T-cell (primary cell): Measurements from ENCODE around the gene SLITRK4. TPM values are rescaled to one million over a fixed set of nuclear protein-coding genes. Genes with fewer than 3 reads are reported as not detected.

Source experiments
- ATAC-seq, 4 experiments: fragments of 200-7000 bp in 3 of 4; fragments of 150-1000 bp in 1 of 4; cut with Tn5 transposase; replicated peaks in 1 of 4; 1 replicate in 3 of 4; 2 replicates in 1 of 4; pipeline ENCODE4 v1.10.0; 2021; ENCODE audit warnings: moderate library complexity in 3 of 4, mild to moderate bottlenecking in 2 of 4, moderate number of reproducible peaks in 1 of 4
- CTCF ChIA-PET, 2 donors: fragments of 300-600 bp; sonication (Branson Sonifier 250); formaldehyde crosslinking; loops; one replicate each; lab custom pipeline; 2022; ENCODE audit warnings: antibody characterized with exemption in 2 of 2; lab: Charles Lee
- POLR2A ChIA-PET, 2 donors: fragments of 300-600 bp; sonication (Branson Sonifier 250); formaldehyde crosslinking; loops; one replicate each; lab custom pipeline; 2022; ENCODE audit warnings: antibody characterized with exemption in 2 of 2; lab: Charles Lee
- DNase-seq, 35 experiments: peaks; one replicate each; pipeline versions ENCODE4 v3.0.0 to v3.0.0-alpha.2; 2013 to 2023
- H3K27ac ChIP-seq: one replicate; pipeline ENCODE4 v1.5.1; 2013; ENCODE audit warnings: low read length
- H3K27me3 ChIP-seq, 2 experiments: replicated peaks in 1 of 2; 1 replicate in 1 of 2; 2 replicates in 1 of 2; pipeline versions ENCODE4 v1.6.1 to v1.7.0; 2013; ENCODE audit warnings: low read length in 1 of 2, mixed read lengths in 1 of 2; ENCODE audit not compliant: control insufficient read depth in 2 of 2, insufficient read depth in 2 of 2; ENCODE audit errors: extremely low read depth in 1 of 2
- H3K36me3 ChIP-seq, 2 donors: 1 replicate in 1 of 2; 2 replicates in 1 of 2; pipeline versions ENCODE4 v1.6.1 to v1.7.0; 2013; ENCODE audit warnings: low read length in 1 of 2; ENCODE audit not compliant: control insufficient read depth in 2 of 2, insufficient read depth in 1 of 2; ENCODE audit errors: extremely low read depth in 1 of 2
- H3K4me1 ChIP-seq, 2 experiments: 1 replicate in 1 of 2; 2 replicates in 1 of 2; pipeline versions ENCODE4 v1.6.1 to v1.7.0; 2013; ENCODE audit warnings: low read length in 2 of 2, mixed read lengths in 1 of 2; ENCODE audit not compliant: insufficient read depth in 2 of 2, control insufficient read depth in 1 of 2; ENCODE audit errors: extremely low read depth in 1 of 2
- H3K4me3 ChIP-seq, 2 donors: 1 replicate in 1 of 2; 2 replicates in 1 of 2; pipeline versions ENCODE4 v1.5.1 to v1.7.0; 2013; ENCODE audit warnings: mild to moderate bottlenecking in 2 of 2, low read length in 1 of 2, moderate library complexity in 1 of 2; ENCODE audit not compliant: control insufficient read depth in 1 of 2; ENCODE audit errors: extremely low read depth in 1 of 2
- H3K9me3 ChIP-seq: 2 replicates; pipeline ENCODE4 v1.7.0; 2013
- H3K27ac Mint-ChIP-seq, 2 donors: one replicate each; pipeline ENCODE4 v1.8.0; 2020 to 2021; ENCODE audit warnings: mild to moderate bottlenecking in 2 of 2, mixed read lengths in 2 of 2
- H3K27me3 Mint-ChIP-seq, 2 donors: one replicate each; pipeline ENCODE4 v1.8.0; 2021 to 2022; ENCODE audit warnings: mixed read lengths in 2 of 2
- H3K36me3 Mint-ChIP-seq: one replicate; pipeline ENCODE4 v1.8.0; 2021; ENCODE audit warnings: mixed read lengths
- H3K4me1 Mint-ChIP-seq, 3 donors: one replicate each; pipeline ENCODE4 v1.8.0; 2020 to 2022; ENCODE audit warnings: mixed read lengths in 3 of 3, mild to moderate bottlenecking in 1 of 3
- H3K4me3 Mint-ChIP-seq, 3 donors: one replicate each; pipeline ENCODE4 v1.8.0; 2020 to 2022; ENCODE audit warnings: mild to moderate bottlenecking in 3 of 3, mixed read lengths in 3 of 3, moderate library complexity in 3 of 3
- H3K9me3 Mint-ChIP-seq, 3 donors: one replicate each; pipeline ENCODE4 v1.8.0; 2020 to 2022; ENCODE audit warnings: mixed read lengths in 3 of 3
- WGBS: methylation state at CpG from one replicate; pipeline ENCODE4 v1.1.5; 2013; ENCODE audit warnings: missing lambda C conversion rate; ENCODE audit not compliant: insufficient coverage; 5-methylcytosine and 5-hydroxymethylcytosine counted together
- total RNA-seq, 35 experiments: library from RNA in 6 of 35; stranded (reverse) in 6 of 35; fragments of 120-200 nt in 1 of 35; gene quantifications; one replicate each; pipeline versions ENCODE4 v1.2.1 to v1.2.4 and lab custom pipeline; 2013 to 2026

SLITRK4 gene
- total RNA-seq, 5 donors from 2014 or later (not counting 1 experiment from before 2014, with no cell fraction given), result not detected

DNA sequence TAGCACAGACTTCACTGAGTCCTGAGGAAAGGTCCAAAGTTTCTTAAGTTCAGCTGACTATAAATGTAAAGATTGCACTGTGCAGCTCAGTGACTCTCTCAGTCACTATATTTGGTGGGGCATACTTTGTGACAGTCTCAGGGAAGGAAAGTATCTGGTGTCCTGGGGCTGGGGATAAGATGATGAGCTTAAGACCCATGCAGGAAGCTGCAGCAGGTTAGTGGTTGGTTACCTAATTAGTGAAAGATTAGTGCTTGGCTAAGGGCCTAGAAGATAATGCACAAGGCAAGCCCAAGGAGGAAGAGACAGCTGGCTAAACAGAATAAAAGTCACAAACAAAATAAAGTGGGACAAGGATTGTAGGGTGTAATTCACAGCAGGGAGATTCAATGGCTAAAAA lies 25.4 kb upstream of the SLITRK4 start:
- no peak overlapping the region for H3K4me3 ChIP-seq
- H3K4me1 Mint-ChIP-seq, result no peaks in the 10 kb centered on the region
- H3K27me3 ChIP-seq, result no peaks in the 10 kb centered on the region
- H3K27me3 Mint-ChIP-seq, result peaks cover 0 to 10% of the 10 kb centered on the region in 2 donors
- ATAC-seq (no peak), DNase-seq (no peak)
- no peak overlapping the region for H3K27ac ChIP-seq
- H3K4me1 ChIP-seq, result no peaks in the 10 kb centered on the region
- no peak overlapping the region for H3K4me3 Mint-ChIP-seq
- POLR2A ChIA-PET, result interaction anchor here in 1 of 2 donors (0.6 kb wide), 1 partner anchor 33 kb away, joined by 3 read pairs; no protein-coding TSS in a partner anchor
- no peaks in the 10 kb centered on the region for H3K36me3 ChIP-seq
- no peaks in the 10 kb centered on the region for H3K9me3 ChIP-seq
- no peaks in the 10 kb centered on the region for H3K9me3 Mint-ChIP-seq
- H3K36me3 Mint-ChIP-seq, result no peaks in the 10 kb centered on the region
- CTCF ChIA-PET, result no interaction called here
- no peak overlapping the region for H3K27ac Mint-ChIP-seq

DNA sequence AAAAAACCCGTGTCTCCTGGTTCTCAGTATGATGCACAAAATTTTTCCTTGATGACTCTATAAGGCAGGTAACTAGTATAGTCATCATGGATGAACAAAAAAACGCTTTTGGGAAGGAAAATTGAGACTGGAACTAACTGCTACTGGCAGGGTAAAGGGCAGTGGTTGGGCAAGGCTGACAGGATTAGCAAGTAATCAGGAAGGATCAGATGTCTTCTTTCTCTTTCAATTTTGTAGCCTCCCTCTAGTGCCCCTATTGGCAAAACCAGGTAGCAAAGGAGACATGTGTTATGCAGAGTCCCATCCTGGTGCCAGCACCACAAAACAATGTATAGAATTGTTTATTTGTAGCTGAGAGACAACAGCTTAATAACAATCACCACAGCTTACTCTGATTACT lies 12.8 kb upstream of the SLITRK4 start:
- Mint-ChIP-seq H3K4me1 (no peaks in the 10 kb centered on the region), H3K36me3 (no peaks in the 10 kb centered on the region), H3K27ac (no peak overlapping the region), H3K4me3 (no peak overlapping the region), H3K27me3 (peaks cover 0 to 3% of the 10 kb centered on the region in 2 donors), H3K9me3 (no peaks in the 10 kb centered on the region)
- Histone ChIP-seq H3K36me3 (no peaks in the 10 kb centered on the region), H3K9me3 (no peaks in the 10 kb centered on the region), H3K27ac (no peak overlapping the region), H3K4me1 (no peaks in the 10 kb centered on the region), H3K27me3 (no peaks in the 10 kb centered on the region), H3K4me3 (no peak overlapping the region)
- WGBS, result no CpG with 5 or more reads among the region's 2 CpGs
- ChIA-PET CTCF (no interaction called here), POLR2A (no interaction called here)
- DNase-seq, result no peak
- no peak for ATAC-seq

GRCh38 chrX:143642426-143642825 lies 6.5 kb upstream of the SLITRK4 start:
- Mint-ChIP-seq H3K4me1 (no peaks in the 10 kb centered on the region), H3K27ac (no peak overlapping the region), H3K36me3 (no peaks in the 10 kb centered on the region), H3K27me3 (no peaks in the 10 kb centered on the region), H3K9me3 (no peaks in the 10 kb centered on the region), H3K4me3 (no peak overlapping the region)
- H3K27ac ChIP-seq, result no peak overlapping the region
- no peaks in the 10 kb centered on the region for H3K36me3 ChIP-seq
- no peaks in the 10 kb centered on the region for H3K9me3 ChIP-seq
- no peaks in the 10 kb centered on the region for H3K4me1 ChIP-seq
- H3K27me3 ChIP-seq, result no peaks in the 10 kb centered on the region
- ATAC-seq, result no peak
- POLR2A ChIA-PET, result no interaction called here
- H3K4me3 ChIP-seq, result no peak overlapping the region
- DNase-seq, result no peak
- CTCF ChIA-PET, result no interaction called here
- no CpG with 5 or more reads among the region's 3 CpGs for WGBS

DNA sequence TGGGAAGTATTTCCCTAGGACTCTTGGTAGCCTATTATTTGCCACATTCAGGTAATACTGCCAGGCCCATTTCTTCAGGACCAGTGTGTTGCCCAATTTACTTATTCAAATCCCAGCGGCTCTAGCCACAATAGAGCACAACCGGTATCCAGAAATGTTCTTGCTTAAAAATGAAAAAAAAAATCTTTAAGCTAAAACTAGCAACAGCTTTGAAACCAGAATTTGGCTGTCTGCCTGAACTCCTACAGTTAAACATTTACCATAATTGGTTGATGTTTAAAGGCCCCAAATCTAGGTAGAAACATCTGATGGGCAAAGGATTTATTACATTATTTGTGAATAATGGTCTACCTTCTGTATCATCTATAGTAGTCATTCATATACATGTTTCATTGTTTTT lies 930 bp upstream of the SLITRK4 start:
- Mint-ChIP-seq H3K27ac (no peak overlapping the region), H3K4me1 (peaks cover 0 to 4% (median 0%) of the 10 kb centered on the region in 3 donors), H3K27me3 (peaks cover 18 to 30% of the 10 kb centered on the region in 2 donors), H3K36me3 (no peaks in the 10 kb centered on the region), H3K9me3 (no peaks in the 10 kb centered on the region), H3K4me3 (no peak overlapping the region)
- ChIA-PET CTCF (no interaction called here), POLR2A (no interaction called here)
- DNase-seq (no peak), ATAC-seq (no peak)
- Histone ChIP-seq H3K4me3 (no peak overlapping the region), H3K36me3 (no peaks in the 10 kb centered on the region), H3K27me3 (peaks cover 0 to 20% of the 10 kb centered on the region in 2 experiments), H3K27ac (no peak overlapping the region), H3K9me3 (no peaks in the 10 kb centered on the region), H3K4me1 (no peaks in the 10 kb centered on the region)
- no CpG with 5 or more reads among the region's 2 CpGs for WGBS

- Histone ChIP-seq H3K4me3 (no peak overlapping the region), H3K36me3 (no peaks in the 10 kb centered on the region), H3K27ac (no peak overlapping the region), H3K9me3 (no peaks in the 10 kb centered on the region), H3K27me3 (peaks cover 0 to 20% of the 10 kb centered on the region in 2 experiments), H3K4me1 (no peaks in the 10 kb centered on the region)
- Mint-ChIP-seq H3K4me1 (peaks cover 0 to 4% (median 0%) of the 10 kb centered on the region in 3 donors), H3K9me3 (no peaks in the 10 kb centered on the region), H3K27me3 (peaks cover 18 to 41% of the 10 kb centered on the region in 2 donors), H3K36me3 (no peaks in the 10 kb centered on the region), H3K27ac (no peak overlapping the region), H3K4me3 (no peak overlapping the region)
- ATAC-seq (no peak), DNase-seq (no peak)
- ChIA-PET POLR2A (no interaction called here), CTCF (no interaction called here)
- 9% methylated on average over 30 of the region's 67 CpGs for WGBS
Measured at GRCh38 chrX:143634663-143635455, 1.0 kb downstream of the SLITRK4 start.

GRCh38 chrX:143634309-143634662 lies 1.6 kb downstream of the SLITRK4 start:
- ChIA-PET CTCF (no interaction called here), POLR2A (no interaction called here)
- no peak overlapping the region for H3K27ac Mint-ChIP-seq
- H3K27me3 ChIP-seq, result peaks cover 0 to 20% of the 10 kb centered on the region in 2 experiments
- no peaks in the 10 kb centered on the region for H3K4me1 ChIP-seq
- no peaks in the 10 kb centered on the region for H3K9me3 ChIP-seq
- ATAC-seq, result no peak
- H3K4me3 ChIP-seq, result no peak overlapping the region
- peaks cover 18 to 41% of the 10 kb centered on the region in 2 donors for H3K27me3 Mint-ChIP-seq
- no peaks in the 10 kb centered on the region for H3K36me3 ChIP-seq
- H3K36me3 Mint-ChIP-seq, result no peaks in the 10 kb centered on the region
- WGBS, result 7% methylated on average over 3 of the region's 26 CpGs
- DNase-seq, result no peak
- H3K4me1 Mint-ChIP-seq, result peaks cover 0 to 4% (median 0%) of the 10 kb centered on the region in 3 donors
- H3K9me3 Mint-ChIP-seq, result no peaks in the 10 kb centered on the region
- no peak overlapping the region for H3K4me3 Mint-ChIP-seq
- no peak overlapping the region for H3K27ac ChIP-seq
